NCI-H510A treated with DMSO at 0.1 percent for 48 hours (cell line): ENCODE results near the gene ZFYVE1.
A peak's percentile ranks its signal among the peaks of the same experiment; 100 is the strongest.
"Not testable (repeated sequence)": the region's sequence is repeated elsewhere in the genome, so short reads cannot be mapped to it uniquely, and the experiment has no call there.

ENCODE experiments used
- DNase-seq: peaks from one replicate; lab custom pipeline; 2025; lab: John Stamatoyannopoulos, UW

Gene ZFYVE1

DNA sequence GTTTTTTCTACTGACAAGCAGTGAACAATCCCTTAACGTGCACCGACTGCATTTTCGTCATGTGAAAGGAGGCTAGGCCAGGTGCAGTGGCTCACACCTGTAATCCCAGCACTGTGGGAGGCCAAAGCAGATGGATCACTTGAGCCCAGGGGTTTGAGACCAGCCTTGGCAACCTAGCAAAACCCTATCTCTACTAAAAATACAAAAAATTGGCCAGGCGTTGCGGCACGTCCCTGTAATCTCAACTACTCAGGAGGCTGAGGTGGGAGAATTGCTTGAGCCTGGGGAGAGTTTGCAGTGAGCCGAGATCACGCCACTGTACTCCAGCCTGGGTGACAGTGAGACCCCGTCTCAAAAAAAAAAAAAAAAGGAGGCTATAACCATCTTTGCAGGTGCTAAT, 22.3 kb downstream of the ZFYVE1 start:
- not testable (repeated sequence) for DNase-seq

DNA sequence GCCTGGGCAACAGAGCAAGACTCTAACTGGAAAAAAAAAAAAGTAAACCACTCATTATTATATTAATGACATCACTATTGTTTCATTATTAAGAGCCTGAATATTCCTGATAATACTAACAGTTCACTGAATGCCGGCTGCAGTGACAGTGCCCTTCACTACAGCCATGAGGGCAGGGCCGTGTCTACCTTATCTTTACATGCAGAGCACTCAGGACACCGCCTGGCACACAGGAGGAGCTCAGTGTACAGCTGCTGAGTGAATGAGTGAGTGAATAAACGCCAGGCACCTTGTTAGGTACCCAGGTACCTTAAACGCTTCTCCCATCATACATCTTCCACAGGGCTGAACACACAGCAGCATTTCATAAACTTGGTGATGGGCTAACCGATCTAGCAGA, 23.2 kb downstream of the ZFYVE1 start:
- DNase-seq = no peak

DNA sequence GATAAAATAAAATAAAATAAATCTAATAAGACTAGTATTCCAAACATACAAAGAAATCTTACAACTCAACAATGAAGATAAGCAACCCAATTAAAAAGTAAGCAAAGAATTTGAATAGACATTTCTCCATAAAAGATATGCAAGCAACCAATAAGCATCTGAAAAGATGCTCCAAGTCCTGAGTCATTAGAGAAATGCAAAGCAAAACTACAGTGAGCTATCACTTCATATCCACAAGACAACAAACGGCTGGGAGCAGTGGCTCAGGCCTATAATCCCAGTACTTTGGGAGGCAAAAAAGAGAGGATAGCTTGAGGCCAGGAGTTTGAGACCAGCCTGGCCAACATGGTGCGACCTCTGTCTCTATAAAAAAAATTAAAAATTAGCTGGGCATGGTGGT, 26.8 kb downstream of the ZFYVE1 start:
- no peak for DNase-seq

DNA sequence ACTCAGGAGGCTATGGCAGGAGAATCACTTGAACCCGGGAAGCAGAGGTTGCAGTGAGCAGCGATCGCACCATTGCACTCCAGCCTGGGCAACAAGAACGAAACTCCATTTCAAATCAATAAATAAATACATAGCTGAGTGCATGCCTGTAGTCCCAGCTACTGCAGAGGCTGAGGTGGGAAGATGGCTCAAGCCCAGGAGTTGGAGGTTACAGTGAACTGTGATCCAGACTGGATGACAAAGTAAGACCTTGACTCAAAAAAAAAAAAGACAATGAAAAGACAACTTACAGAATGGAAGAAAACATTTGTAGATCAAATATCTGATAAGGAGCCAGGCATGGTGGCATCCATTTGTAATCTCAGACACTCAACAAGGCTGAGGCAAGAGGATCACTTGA, 27.6 kb downstream of the ZFYVE1 start:
- no peak for DNase-seq

DNA sequence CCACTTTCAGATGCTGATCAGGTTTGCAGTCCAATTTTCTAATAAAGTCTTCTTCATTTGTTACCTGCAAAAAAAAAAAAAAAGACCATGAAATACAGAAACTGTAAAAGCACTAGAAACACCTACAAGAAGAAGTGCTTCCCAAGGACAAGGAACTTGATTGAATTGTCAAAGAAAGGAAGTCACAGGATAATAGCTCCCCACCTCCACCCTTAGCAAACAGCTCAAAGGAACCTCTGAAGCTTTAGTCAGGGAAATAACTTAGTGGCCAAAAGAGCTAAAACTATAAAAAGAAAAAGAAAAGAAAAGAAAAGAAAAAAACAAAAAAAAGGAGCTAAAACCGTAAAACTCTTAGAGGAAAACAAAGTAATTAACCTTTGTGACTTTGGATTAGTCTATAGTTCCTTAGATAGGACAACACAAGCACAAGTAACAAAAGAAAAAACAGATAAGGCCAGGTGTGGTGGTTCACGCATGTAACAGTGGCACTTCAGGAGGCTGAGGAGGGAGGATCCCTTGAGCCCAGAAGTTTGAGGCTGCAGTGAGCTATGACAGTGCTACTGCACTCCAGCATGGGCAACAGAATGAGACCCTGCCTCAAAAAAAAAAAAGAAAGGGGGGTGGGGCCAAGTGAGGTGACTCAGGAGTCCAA, 28.5 kb downstream of the ZFYVE1 start:
- no peak for DNase-seq

DNA sequence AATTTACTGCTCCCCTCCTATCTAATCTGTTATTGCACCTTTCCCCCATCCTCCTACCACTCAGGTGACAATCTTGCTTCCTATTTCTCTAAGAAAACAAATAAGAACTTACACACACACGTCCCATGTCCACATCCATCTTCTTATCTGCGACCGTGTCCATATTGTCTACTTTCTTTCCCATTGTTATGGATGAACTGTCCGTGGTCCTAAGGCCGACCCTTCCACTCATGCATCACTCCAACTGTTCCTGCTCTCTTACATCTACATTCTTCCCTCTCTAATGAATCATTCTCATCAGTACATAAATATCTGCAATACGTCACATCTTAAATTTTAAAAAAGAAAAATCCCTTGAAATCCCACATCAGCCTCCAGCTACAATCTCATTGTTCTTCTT, 30.0 kb downstream of the ZFYVE1 start:
- no peak for DNase-seq

DNA sequence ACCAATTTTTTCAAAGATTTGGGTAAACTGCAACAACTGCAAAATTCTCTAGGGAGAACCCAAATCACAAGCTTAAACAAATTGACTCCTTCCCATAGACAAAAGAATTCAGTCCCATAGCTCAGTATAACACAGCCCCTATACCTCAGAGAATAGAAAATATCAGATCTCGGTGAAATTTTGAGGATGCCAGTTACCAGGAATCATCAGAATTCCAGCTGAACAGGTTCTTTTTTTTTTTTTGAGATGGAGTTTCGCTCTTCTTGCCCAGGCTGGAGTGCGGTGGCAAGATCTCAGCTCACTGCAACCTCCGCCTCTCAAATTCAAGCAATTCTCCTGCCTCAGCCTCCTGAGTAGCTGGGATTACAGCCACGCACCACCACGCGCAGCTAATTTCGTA, 36.7 kb downstream of the ZFYVE1 start:
- no peak for DNase-seq

DNA sequence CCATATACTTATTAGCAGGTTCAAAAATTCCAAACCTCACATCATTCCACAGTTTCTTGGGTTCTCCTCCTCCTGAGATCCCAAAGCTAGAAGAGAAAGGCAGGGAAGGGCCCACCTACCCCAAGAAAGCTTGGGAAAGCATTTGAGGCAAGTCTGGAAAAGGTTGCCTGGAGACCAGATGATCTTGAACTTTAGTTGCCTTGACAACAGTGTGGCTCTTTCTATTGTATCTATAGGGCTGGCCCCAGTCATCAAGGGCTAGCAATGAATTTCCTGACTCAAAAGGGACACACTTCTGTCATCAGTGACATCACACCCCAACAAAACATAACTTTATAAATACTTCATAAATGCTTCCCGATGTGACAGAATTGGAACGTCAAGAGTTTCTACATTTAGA, 40.0 kb downstream of the ZFYVE1 start:
- no peak for DNase-seq

DNA sequence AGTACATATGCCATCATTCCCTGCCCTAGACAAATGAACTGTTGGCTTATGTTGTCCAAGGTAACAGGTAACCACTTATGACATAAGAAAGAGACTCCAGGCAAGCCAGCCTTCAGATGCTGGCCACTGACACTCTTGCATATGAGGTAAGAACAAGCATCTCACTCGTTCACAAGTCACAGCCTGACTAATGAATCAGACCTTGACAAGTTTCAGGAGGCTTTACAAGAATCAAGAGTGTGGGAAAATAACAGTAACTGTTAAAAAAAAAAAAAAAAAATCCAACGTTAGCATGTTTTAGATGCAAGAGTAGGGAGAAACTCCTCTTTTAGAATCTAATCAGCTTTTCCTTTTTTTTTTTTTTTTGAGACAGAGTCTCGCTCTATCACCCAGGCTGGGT, 40.7 kb downstream of the ZFYVE1 start:
- DNase-seq = no peak

DNA sequence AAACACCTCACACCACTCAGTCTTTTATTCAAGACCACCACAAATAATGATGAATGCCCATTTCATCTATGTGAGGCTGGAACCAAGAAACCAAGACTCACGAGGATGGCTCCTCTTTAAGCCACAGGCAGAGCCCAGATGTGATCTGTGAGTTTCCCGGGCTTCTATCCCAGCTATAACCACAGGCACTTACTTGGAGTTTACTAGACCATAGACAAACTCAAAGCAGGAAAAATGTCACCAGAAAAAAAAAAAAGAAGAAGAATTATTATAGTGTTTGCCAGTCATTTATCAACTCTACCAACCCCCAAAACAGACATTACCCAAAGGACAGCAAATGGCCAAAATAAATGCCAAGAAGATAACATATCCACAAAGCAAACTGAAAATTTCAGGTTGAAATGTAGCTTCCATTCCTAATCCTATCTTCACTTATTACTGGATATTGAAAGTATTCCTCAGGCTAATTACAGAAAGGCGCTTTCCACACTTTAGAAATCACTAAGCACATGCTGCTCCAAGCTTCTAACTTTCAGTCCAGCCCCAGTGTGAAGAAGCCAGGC, 44.7 kb downstream of the ZFYVE1 start:
- no peak for DNase-seq

DNA sequence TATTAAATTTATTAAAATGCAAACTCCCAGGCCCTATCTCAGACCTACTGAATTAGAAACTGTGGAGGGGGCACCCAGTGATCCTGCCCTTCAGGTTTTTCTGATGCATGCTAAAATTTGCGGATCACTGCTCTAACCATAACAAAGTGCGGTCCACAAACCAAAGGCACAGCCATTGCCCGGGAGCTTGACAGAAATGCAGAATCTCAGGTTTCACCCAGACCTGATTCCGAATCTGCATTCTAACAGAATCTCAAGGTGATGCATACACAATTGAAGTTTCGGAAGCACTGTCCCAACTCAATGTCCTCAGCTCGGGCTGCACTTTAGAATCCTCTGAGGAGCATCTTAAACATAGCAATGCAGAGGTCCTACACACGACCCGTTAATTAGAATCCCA, 46.0 kb downstream of the ZFYVE1 start:
- DNase-seq = no peak

DNA sequence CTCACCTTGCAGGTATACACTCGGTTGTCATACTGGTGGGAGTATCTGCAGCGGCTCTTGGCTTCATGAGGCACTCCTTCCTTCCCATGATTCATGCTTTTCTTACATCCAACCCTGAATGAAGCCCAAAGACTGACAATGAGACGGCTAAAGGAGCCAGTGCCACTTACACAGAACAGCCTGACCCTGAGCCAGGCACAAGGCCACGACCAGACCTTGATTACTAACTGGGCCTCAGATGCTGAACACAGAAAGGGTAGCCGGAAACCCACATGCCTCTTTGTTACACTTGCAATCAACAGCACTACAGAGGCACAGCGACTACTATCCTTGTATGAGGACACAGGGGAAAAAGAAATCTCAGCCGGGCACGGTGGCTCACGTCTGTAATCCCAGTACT, 48.0 kb downstream of the ZFYVE1 start:
- no peak for DNase-seq

DNA sequence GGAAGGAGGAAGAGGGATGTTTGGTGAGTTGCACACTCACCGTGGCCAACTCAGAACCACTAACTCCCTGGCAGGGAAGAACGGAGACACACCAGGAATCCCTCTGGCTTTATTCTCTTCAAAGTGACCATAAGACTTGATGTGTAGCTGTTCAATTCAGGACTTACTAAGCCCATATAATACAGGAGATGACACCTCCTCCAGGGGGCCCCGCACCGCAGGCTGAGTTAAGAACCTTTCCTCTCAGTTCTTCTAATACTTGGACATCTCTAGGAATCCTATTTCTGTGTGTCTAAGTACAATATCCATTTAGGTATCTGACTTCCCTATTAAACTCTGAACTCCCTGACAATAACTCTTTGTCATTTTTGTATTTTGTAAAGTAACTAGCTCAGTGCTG, 51.1 kb downstream of the ZFYVE1 start:
- DNase-seq = no peak

DNA sequence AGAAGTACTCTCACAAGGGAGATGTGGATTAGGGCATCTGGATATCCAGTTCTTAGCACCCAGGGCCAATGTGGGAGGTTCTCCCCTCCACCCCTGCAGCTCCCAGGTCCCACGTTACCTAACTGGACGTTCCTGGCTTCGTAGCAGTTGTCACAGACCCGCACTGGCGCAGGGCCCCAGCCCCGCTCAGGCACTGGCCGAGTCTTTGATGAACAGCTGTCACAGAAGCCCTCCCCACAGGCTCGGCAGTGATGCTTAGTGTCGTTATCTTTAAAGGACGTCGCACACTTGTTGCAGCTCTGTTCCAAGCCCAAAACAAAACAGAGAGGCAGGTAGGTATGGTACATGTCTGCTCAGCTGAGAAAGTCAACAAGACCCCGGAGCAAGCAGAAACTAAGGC, 52.2 kb downstream of the ZFYVE1 start:
- DNase-seq = no peak

DNA sequence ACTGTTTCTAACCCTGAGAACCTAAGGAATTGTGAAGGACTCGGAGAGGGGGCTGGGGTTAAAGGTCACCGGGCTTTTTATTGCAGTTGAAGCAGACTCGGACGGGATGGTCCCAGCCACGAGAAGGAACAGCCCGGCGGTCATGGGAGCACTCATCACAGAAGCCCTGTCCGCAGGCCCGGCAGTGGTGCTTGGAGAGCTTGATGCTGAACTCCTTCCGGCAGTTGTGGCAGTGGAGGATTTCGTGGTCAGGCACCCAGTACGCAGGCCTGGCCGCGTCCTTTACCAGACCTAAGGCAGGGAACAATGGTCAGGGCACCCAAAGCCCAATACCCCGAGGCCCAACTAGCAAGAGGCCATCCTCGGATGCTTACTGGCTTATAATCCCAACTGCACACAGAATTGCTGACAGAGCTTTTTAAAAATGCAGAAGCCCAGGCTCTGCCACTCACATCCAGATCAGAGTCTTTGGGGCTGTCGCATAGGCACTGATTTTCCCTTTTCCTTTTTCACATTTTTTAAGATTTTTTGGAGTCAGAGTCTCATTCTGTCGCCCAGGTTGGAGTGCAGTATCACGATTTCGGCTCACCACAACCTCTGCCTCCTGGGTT, 56.0 kb downstream of the ZFYVE1 start:
- DNase-seq = no peak

DNA sequence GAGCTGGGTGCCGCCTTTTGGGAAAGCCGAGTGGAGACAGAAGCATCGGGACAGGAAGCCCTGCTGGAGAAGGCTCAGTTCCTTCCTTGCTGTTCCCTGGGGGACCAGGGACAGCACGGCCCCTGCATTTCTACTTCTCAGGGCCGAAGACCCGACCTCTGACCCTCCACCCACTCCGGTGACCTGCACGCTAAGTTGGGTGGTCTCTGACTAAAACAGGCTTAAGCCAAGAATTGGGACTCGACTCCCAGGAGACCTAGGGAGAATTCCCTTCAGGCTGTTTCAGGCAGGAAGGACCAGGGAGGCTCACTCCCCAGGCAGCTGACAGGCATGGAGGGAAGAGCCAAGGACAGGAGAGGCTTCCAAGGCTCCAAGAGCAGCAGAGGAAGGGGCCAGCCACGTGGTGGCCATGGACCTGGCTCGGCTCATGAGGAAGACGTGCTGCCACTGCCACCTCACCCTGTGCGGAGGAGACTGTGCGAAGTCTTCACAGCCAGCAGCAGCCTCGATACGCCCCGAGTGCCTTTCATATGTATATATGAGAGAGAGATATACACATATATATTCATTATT, 56.8 kb downstream of the ZFYVE1 start:
- DNase-seq = no peak

DNA sequence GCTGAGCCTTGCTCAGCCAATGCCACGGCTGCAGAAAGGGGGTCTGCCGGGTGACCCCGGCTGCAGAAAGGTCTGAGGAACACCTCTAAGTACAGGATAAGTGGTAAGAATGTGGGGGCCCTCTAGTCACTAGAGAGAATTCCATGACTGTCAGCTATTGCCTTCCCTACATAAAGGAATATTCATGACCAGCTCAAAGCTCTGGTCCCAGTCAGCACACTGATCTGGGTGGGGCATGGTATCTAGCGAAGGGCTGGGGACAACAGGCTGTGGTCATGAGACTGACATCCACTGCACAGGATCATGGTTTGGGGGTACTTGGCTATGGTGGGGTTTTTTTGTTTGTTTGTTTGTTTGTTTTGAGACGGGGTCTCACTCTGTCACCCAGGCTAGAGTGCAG, 58.6 kb downstream of the ZFYVE1 start:
- DNase-seq = no peak

DNA sequence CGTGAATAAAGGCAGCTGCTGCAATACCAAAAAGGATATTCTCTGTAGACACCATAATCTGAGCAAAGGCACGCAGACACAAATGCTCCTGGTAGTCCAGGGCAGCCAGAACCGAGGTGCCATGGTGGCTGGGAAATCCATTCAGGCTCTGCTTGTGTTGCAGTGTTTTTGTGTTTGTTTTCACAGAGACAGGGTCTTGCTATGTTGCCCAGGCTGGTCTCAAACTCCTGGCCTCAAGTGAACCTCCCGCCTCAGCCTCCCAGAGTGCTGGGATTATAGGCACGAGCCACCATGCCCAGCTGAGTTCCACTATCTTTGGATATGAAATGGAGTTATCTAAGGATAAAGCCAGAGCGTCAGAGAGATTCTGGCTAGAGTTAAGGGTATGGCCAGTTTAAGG, 60.9 kb downstream of the ZFYVE1 start:
- no peak for DNase-seq

DNA sequence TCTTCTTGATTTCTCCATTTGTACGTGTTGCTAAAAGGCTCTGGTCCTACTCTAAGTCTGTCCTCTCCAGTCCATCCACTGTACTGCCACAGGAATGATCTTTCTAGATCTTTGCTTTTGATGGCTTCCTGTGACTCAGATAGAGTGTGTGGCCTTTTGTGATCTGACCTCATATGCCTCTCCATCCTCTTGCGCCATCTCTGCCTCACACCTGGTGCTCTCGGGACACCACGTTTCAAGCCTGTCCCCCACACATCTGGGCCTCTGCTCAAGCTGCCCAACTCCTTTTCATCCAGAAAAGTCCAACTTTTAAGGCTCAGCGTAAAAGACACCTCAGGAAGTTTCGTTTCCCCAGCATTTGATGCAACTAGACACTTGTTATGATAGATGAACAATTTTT, 61.7 kb downstream of the ZFYVE1 start:
- DNase-seq = no peak

DNA sequence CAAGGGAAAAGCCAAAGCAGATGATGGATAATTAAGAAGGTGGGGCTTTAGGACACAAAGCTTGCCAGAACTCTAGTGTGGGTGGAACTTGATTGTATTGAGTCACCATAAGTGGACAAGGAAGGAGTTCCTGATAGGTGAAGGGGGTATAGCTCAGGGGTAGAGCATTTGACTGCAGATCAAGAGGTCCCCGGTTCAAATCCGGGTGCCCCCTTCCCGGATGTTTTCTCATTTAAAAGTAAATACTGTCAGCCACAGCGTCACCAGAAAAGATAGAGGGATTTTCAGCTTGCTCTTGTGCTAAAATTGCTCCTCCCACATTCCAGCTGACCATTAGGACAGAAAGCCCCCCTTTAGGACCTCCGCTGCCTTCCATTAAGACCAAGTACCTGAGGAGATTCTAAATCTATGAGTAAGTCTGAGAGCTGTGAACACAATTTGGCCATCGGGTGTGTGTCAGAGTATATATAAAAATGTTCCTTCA, 64.0 kb downstream of the ZFYVE1 start:
- peak; percentile 43 for DNase-seq

DNA sequence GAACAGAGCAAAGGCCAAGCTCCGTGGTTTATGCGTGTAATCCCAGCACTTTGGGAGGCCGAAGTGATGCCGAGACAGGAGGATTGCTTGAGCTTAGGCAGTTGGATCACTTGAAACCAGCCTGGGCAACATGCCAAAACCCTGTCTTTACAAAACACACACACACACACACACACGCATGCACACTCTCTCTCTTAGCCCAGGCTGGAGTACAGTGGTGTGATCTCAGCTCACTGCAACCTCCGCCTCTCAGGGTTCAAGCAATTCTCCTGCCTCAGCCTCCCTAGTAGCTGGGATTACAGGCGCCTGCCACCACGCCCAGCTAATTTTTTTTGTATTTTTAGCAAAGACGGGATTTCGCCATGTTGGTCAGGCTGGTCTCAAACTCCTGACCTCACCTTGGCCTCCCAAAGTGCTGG, 64.6 kb downstream of the ZFYVE1 start:
- DNase-seq = peak; percentile 34

DNA sequence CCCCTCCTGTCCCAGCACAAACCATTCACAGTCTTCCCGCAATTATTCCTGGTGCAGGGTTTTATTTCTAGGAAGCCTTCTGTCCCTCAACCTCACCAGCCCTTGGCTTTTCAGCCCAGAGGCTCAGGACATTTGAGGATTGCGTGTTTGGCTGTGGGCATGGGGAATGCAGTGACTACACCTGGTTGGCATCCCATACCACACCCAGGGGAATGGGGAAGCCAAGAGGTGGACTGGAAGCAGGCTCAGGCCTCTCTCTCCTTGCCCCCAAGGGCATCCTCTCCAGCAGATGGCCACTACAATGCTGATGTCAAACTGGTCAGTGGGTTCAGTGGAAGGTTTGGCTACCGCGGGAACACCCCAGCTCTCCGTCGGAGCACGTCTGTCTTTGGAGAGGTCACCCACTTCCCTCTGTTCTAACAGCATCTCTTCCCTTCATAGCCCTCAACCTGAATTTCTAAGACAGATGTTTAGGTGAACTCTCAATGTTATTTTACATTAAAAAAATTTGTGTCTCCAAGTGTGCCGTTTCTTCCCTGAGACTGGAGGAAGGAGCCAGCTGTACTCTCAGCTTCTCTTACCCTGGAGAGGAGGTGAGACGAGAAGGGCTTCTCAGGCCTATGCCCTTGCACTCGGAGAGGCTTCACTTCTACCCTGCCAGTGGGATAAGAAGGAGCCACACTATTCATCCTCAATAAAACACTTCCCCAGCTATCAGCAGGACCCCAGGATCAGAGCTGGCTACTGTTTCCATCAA, 65.1 kb downstream of the ZFYVE1 start:
- no peak for DNase-seq

DNA sequence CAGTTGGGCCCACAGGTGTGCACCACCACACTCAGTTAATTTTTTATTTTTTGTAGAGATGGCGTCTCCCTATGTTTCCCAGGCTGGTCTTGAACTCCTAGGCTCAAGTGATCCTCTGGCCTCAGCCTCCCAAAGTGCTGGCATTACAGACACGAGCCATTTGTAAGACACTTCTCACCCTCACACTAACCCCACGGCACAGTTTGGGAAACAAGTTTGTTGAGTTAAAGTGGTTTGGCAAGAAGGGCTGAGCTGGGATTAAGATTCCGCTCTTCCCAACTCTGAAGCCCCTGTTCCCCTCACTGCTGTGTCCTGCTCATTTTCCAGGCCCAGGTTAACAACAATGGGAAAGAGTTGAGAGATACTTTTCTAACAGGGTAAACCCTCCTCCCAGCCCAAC, 65.9 kb downstream of the ZFYVE1 start:
- DNase-seq = not testable (repeated sequence)
